Heart left ventricle (tissue), 13 donors: ENCODE measurements around the gene GPATCH11.

Experiments
- POLR2A ChIP-seq, 2 donors: fragments of 450-650 bp; IDR thresholded peaks; one replicate each; pipeline ENCODE4 v1.6.1; 2017; ENCODE audit warnings: antibody characterized with exemption in 2 of 2, mild to moderate bottlenecking in 2 of 2, moderate library complexity in 2 of 2
- TF ChIP-seq, protein P1 (sequence below), 12 donors: fragments of 200-600 bp; sonication (generic) in 4 of 12; IDR thresholded peaks; one replicate each; pipeline versions ENCODE4 v1.5.0 to v1.8.0; 2018 to 2022; ENCODE audit warnings: antibody characterized with exemption in 12 of 12, mild to moderate bottlenecking in 5 of 12
- donor health status: ischemic (EF 13 %, LVEDD 7.1; RV severe dilation, severe dysfunction).
- donor health status: DM: no; HTN: yes; CAD: no.
- donor health status: DM: no; HTN: no; CAD: no.
- donor health status: ischemic (EF 25% LVEDD 6.9; RV normal size, moderate dysfunction).
- donor health status: ischemic (EF 25% LVEDD 5.7; RV mildly dilated, moderate dysfunction).
- donor health status: ischemic (EF 35%, LVEDD 5.7; RV mildly dilated, moderate dysfunction).
- donor health status: nonischemic (EF 11% LVEDD 7.7; RV severe dilation, severe dysfunction).
- donor health status: DM: yes; HTN: yes; CAD: no.
- donor health status: PGD.
- donor health status: ischemic (EF 29% LVEDD 5.4; RV normal size, mild dysfunction).
- donor health status: nonischemic (EF 23%, LVEDD 6.1; RV moderate dilation, normal function).

DNA sequence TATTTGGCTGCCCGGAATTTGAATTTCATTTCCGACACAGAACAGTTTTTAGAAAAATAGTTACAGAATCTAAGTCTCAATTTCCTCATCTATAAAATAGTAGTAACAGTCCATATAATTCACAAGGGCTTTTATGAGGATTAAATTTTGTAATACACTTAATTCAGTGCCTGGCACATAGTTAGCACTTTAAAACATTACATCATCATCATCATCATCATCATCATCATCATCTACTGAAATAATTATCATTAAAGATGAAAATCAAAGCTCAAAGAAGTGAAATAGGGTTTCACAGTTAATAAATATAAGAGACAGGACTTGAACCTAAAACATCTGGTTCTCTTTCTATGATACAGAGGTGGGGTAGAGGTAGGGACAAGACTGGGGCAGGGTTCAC, 13.4 kb upstream of the GPATCH11 start:
- no peak for TF ChIP-seq POLR2A (IDR thresholded peaks at IDR 0.05)
- TF ChIP-seq, protein P1, sequence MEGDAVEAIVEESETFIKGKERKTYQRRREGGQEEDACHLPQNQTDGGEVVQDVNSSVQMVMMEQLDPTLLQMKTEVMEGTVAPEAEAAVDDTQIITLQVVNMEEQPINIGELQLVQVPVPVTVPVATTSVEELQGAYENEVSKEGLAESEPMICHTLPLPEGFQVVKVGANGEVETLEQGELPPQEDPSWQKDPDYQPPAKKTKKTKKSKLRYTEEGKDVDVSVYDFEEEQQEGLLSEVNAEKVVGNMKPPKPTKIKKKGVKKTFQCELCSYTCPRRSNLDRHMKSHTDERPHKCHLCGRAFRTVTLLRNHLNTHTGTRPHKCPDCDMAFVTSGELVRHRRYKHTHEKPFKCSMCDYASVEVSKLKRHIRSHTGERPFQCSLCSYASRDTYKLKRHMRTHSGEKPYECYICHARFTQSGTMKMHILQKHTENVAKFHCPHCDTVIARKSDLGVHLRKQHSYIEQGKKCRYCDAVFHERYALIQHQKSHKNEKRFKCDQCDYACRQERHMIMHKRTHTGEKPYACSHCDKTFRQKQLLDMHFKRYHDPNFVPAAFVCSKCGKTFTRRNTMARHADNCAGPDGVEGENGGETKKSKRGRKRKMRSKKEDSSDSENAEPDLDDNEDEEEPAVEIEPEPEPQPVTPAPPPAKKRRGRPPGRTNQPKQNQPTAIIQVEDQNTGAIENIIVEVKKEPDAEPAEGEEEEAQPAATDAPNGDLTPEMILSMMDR (IDR thresholded peaks at IDR 0.05), result no peak
